Epithelial cell of prostate (primary cell): ENCODE measurements around the gene ALOX15B.
"Not testable (repeated sequence)": the region's sequence is repeated elsewhere in the genome, so short reads cannot be mapped to it uniquely, and the experiment has no call there.

Experiments
- DNase-seq: peaks from one replicate; pipeline ENCODE4 v3.0.0-alpha.2; 2011; ENCODE audit warnings: low read depth, low spot score
- H3K27ac ChIP-seq: fragments of 450-650 bp; 2 replicates; pipeline ENCODE4 v1.5.1; 2017; ENCODE audit warnings: mild to moderate bottlenecking

ALOX15B gene

GRCh38 chr17:8059131-8059530 is 20.3 kb downstream of the ALOX15B start:
- H3K27ac ChIP-seq = peak overlapping the region; percentile 62
- no peak for DNase-seq

- DNase-seq = no peak
- H3K27ac ChIP-seq = no peak overlapping the region
Measured at GRCh38 chr17:8060274-8060673, 21.4 kb downstream of the ALOX15B start.

GRCh38 chr17:8061851-8062250 is 23.0 kb downstream of the ALOX15B start:
- DNase-seq, H3K27ac ChIP-seq: not testable (repeated sequence)

GRCh38 chr17:8062435-8062806 is 23.6 kb downstream of the ALOX15B start:
- no peak for DNase-seq
- no peak overlapping the region for H3K27ac ChIP-seq

- no peak overlapping the region for H3K27ac ChIP-seq
- DNase-seq = no peak
Measured at GRCh38 chr17:8062807-8063483, 24.1 kb downstream of the ALOX15B start.

GRCh38 chr17:8063761-8064534 is 25.1 kb downstream of the ALOX15B start:
- no peak overlapping the region for H3K27ac ChIP-seq
- DNase-seq = no peak

- no peak for DNase-seq
- H3K27ac ChIP-seq = no peak overlapping the region
Measured at GRCh38 chr17:8064561-8065019, 25.7 kb downstream of the ALOX15B start.

GRCh38 chr17:8066841-8067775 is 28.2 kb downstream of the ALOX15B start:
- DNase-seq = no peak
- H3K27ac ChIP-seq = no peak overlapping the region

GRCh38 chr17:8067806-8068205 is 28.9 kb downstream of the ALOX15B start:
- no peak for DNase-seq
- no peak overlapping the region for H3K27ac ChIP-seq

GRCh38 chr17:8068736-8069586 is 30.1 kb downstream of the ALOX15B start:
- no peak overlapping the region for H3K27ac ChIP-seq
- DNase-seq = no peak

GRCh38 chr17:8069587-8069860 is 30.7 kb downstream of the ALOX15B start:
- no peak for DNase-seq
- no peak overlapping the region for H3K27ac ChIP-seq

- no peak overlapping the region for H3K27ac ChIP-seq
- DNase-seq = no peak
Measured at GRCh38 chr17:8071496-8071895, 32.6 kb downstream of the ALOX15B start.

- DNase-seq = no peak
- no peak overlapping the region for H3K27ac ChIP-seq
Measured at GRCh38 chr17:8072341-8072728, 33.5 kb downstream of the ALOX15B start.

- no peak for DNase-seq
- no peak overlapping the region for H3K27ac ChIP-seq
Measured at GRCh38 chr17:8072729-8073461, 34.0 kb downstream of the ALOX15B start.

GRCh38 chr17:8073627-8074484 is 35.0 kb downstream of the ALOX15B start:
- H3K27ac ChIP-seq = no peak overlapping the region
- DNase-seq = no peak

GRCh38 chr17:8074554-8074953 is 35.7 kb downstream of the ALOX15B start:
- DNase-seq = no peak
- H3K27ac ChIP-seq = no peak overlapping the region

- no peak for DNase-seq
- H3K27ac ChIP-seq = no peak overlapping the region
Measured at GRCh38 chr17:8075081-8075480, 36.2 kb downstream of the ALOX15B start.

- no peak overlapping the region for H3K27ac ChIP-seq
Measured at GRCh38 chr17:8075574-8076342, 36.9 kb downstream of the ALOX15B start.

More at GRCh38 chr17:8075574-8076342, 36.9 kb downstream of the ALOX15B start:
- no peak for DNase-seq
